ENCODE measurements around the gene RASA3. TPM values are rescaled to one million over a fixed set of nuclear protein-coding genes. Genes with fewer than 3 reads are reported as not detected.

Gene RASA3
- total and polyA plus RNA-seq, 2 donors (not counting 3 experiments of a cell fraction or from before 2014, with no cell fraction given), result 26.5 to 53.8 TPM

- TSS peak; percentile 84 for BruUV-seq (replicated peaks)
- FAIRE-seq (no peak), DNase-seq (ENCODE audit: low read depth, low spot score) (peak; percentile 90)
- Histone ChIP-seq H4K20me1 (replicated peaks; ENCODE audit: control insufficient read depth, extremely low read depth, insufficient read depth, low read length) (no peaks in the 10 kb centered on the region), H3K4me1 (ENCODE audit: control insufficient read depth, extremely low read depth, insufficient read depth, low read length) (peaks cover 51% of the 10 kb centered on the region), H3K27ac (ENCODE audit: insufficient read depth, low read depth, low read length) (peak overlapping the region; percentile 99), H3K4me3 (replicated peaks in 1 of 3; ENCODE audit: insufficient read depth in 1 of 3, low read depth in 1 of 3, low read length in 3 of 3) (peak overlapping the region in 2 of 3 experiments; percentile 16 to 32), H3K4me2 (ENCODE audit: insufficient read depth, low read length) (peak overlapping the region; percentile 81), H2AFZ (ENCODE audit: low read depth, low read length) (no peak overlapping the region), H3K79me2 (ENCODE audit: control insufficient read depth, insufficient read depth, low read length) (peaks cover 68% of the 10 kb centered on the region), H3K9ac (replicated peaks; ENCODE audit: extremely low read depth, insufficient read depth, low read length) (peak overlapping the region; percentile 85), H3K9me3 (replicated peaks; ENCODE audit: control insufficient read depth, insufficient read depth, low read length) (no peaks in the 10 kb centered on the region), H3K9me1 (replicated peaks; ENCODE audit: control insufficient read depth, extremely low read depth, insufficient read depth, low read length) (no peaks in the 10 kb centered on the region), H3K27me3 (ENCODE audit: control insufficient read depth in 2 of 2, insufficient read depth in 2 of 2, low read length in 2 of 2) (no peaks in the 10 kb centered on the region), H3K36me3 (ENCODE audit: control insufficient read depth in 2 of 2, extremely low read depth in 1 of 2, insufficient read depth in 2 of 2, low read length in 2 of 2) (no peaks in the 10 kb centered on the region)
- dilution Hi-C loops (cut with MboI; ENCODE audit: extremely low pct_ligation_motif_present, low sequenced_read_pairs), result loop anchor here (10.0 kb wide), 1 partner anchor 64 kb away; no protein-coding TSS in a partner anchor
- intact Hi-C loops (cut with micrococcal nuclease), result loop anchor here (1.0 to 5.0 kb wide), 5 partner anchors 11 to 301 kb away; no protein-coding TSS in a partner anchor
- ChIA-PET CTCF (interaction anchor here (0.8 to 1.3 kb wide), 9 partner anchors 8 to 166 kb away, joined by 3 to 8 read pairs (median 3); partner anchors contain the start of gene RASA3), POLR2A (interaction anchor here (0.9 to 1.7 kb wide), 3 partner anchors 9 to 53 kb away, joined by 3 to 11 read pairs (median 10); partner anchors contain the start of gene RASA3)
- TF ChIP-seq FOS (IDR thresholded peaks at IDR 0.05; ENCODE audit: borderline replicate concordance, insufficient read depth, low read length) (no peak), POLR2A (IDR thresholded peaks at IDR 0.05; ENCODE audit: low read depth, low read length) (peak; percentile 31)
Observed at GRCh38 chr13:114118511-114119123, 13.8 kb downstream of the RASA3 start.

DNA sequence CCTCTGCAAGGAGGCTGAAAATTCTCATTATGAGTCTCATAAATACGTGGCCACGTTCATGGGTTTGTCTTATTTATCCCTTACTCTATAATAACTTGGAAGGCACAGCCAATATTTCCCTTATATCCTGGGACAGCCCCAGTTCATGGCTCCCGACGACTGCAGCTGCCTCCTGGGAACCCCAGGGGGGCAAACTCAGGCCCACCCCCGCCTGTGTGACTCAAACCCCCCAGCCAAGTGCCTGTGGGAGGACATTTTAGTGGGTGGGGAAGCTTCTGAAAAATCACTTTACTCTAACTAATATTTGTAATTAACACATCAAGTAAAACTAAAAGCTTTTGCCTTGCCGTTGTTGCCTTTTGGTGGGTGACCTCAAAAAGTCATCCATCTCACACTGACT is 14.3 kb downstream of the RASA3 start:
- Histone ChIP-seq H3K9me1 (replicated peaks; ENCODE audit: control insufficient read depth, extremely low read depth, insufficient read depth, low read length) (no peaks in the 10 kb centered on the region), H2AFZ (ENCODE audit: low read depth, low read length) (no peak overlapping the region), H3K36me3 (ENCODE audit: control insufficient read depth in 2 of 2, extremely low read depth in 1 of 2, insufficient read depth in 2 of 2, low read length in 2 of 2) (no peaks in the 10 kb centered on the region), H3K27me3 (ENCODE audit: control insufficient read depth in 2 of 2, insufficient read depth in 2 of 2, low read length in 2 of 2) (no peaks in the 10 kb centered on the region), H3K4me2 (ENCODE audit: insufficient read depth, low read length) (peak overlapping the region; percentile 81), H3K27ac (ENCODE audit: insufficient read depth, low read depth, low read length) (peak overlapping the region; percentile 99), H3K4me1 (ENCODE audit: control insufficient read depth, extremely low read depth, insufficient read depth, low read length) (peaks cover 50% of the 10 kb centered on the region), H3K9ac (replicated peaks; ENCODE audit: extremely low read depth, insufficient read depth, low read length) (peak overlapping the region; percentile 85), H4K20me1 (replicated peaks; ENCODE audit: control insufficient read depth, extremely low read depth, insufficient read depth, low read length) (no peaks in the 10 kb centered on the region), H3K4me3 (replicated peaks in 1 of 3; ENCODE audit: insufficient read depth in 1 of 3, low read depth in 1 of 3, low read length in 3 of 3) (no peak overlapping the region), H3K9me3 (replicated peaks; ENCODE audit: control insufficient read depth, insufficient read depth, low read length) (no peaks in the 10 kb centered on the region), H3K79me2 (ENCODE audit: control insufficient read depth, insufficient read depth, low read length) (peaks cover 67% of the 10 kb centered on the region)
- CTCF ChIA-PET, result interaction anchor here (0.8 to 1.2 kb wide), 6 partner anchors 7 to 105 kb away, joined by 3 to 8 read pairs (median 4); partner anchors contain the start of gene RASA3
- FAIRE-seq (no peak), DNase-seq (ENCODE audit: low read depth, low spot score) (no peak)
- intact Hi-C loops (cut with micrococcal nuclease), result loop anchor here (2.0 to 5.0 kb wide), 3 partner anchors 85 to 301 kb away; no protein-coding TSS in a partner anchor
- BruUV-seq (replicated peaks), result no TSS peak
- no peak for TF ChIP-seq MYC (IDR thresholded peaks at IDR 0.05; ENCODE audit: low read depth, low read length)
- TF ChIP-seq MAX (IDR thresholded peaks at IDR 0.05; ENCODE audit: insufficient read depth, insufficient read length), result no peak
- no peak for TF ChIP-seq GATA2 (IDR thresholded peaks at IDR 0.05; ENCODE audit: insufficient read depth, insufficient read length, low read depth, low read length)
- TF ChIP-seq, protein P1, sequence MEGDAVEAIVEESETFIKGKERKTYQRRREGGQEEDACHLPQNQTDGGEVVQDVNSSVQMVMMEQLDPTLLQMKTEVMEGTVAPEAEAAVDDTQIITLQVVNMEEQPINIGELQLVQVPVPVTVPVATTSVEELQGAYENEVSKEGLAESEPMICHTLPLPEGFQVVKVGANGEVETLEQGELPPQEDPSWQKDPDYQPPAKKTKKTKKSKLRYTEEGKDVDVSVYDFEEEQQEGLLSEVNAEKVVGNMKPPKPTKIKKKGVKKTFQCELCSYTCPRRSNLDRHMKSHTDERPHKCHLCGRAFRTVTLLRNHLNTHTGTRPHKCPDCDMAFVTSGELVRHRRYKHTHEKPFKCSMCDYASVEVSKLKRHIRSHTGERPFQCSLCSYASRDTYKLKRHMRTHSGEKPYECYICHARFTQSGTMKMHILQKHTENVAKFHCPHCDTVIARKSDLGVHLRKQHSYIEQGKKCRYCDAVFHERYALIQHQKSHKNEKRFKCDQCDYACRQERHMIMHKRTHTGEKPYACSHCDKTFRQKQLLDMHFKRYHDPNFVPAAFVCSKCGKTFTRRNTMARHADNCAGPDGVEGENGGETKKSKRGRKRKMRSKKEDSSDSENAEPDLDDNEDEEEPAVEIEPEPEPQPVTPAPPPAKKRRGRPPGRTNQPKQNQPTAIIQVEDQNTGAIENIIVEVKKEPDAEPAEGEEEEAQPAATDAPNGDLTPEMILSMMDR (IDR thresholded peaks at IDR 0.05; ENCODE audit: extremely low read depth in 1 of 2, insufficient read depth in 1 of 2, low read depth in 1 of 2, low read length in 2 of 2), result no peak
- no peak for TF ChIP-seq JUN (IDR thresholded peaks at IDR 0.05; ENCODE audit: borderline replicate concordance, insufficient read depth, insufficient read length, low read depth)
- TF ChIP-seq EZH2 (IDR thresholded peaks at IDR 0.05; ENCODE audit: borderline replicate concordance, low read depth, low read length, severe bottlenecking), result no peak
- TF ChIP-seq FOS (IDR thresholded peaks at IDR 0.05; ENCODE audit: borderline replicate concordance, insufficient read depth, low read length), result no peak
- TF ChIP-seq POLR2AphosphoS5 (IDR thresholded peaks at IDR 0.05; ENCODE audit: insufficient read depth, low read depth, low read length), result no peak
- no peak for TF ChIP-seq POLR2A (IDR thresholded peaks at IDR 0.05; ENCODE audit: low read depth, low read length)
- dilution Hi-C loops (cut with MboI; ENCODE audit: extremely low pct_ligation_motif_present, low sequenced_read_pairs), result loop anchor here (10.0 kb wide), 1 partner anchor 63 kb away; no protein-coding TSS in a partner anchor
- POLR2A ChIA-PET, result interaction anchor here (1.1 to 1.7 kb wide), 2 partner anchors 14 to 53 kb away, joined by 10 to 11 read pairs; partner anchors contain the start of gene RASA3

All from endothelial cell of umbilical vein (primary cell).